A673 (cell line): ENCODE measurements around the gene BMF.

ENCODE experiments used
- CTCF ChIP-seq: fragments of 300-800, 200-600 bp; sonication (generic); conservative IDR thresholded peaks from 2 replicates; pipeline ENCODE4 v1.5.1; 2017; ENCODE audit warnings: low read depth, mild to moderate bottlenecking, antibody characterized with exemption, low read length, moderate library complexity, mixed read lengths
- EZH2 ChIP-seq: fragments of 200-600 bp; sonication (generic); IDR thresholded peaks from 2 replicates; pipeline ENCODE4 v1.6.1; 2017; ENCODE audit warnings: borderline replicate concordance, low read depth, mild to moderate bottlenecking, mixed read lengths, antibody characterized with exemption, low read length; ENCODE audit not compliant: poor library complexity, severe bottlenecking

DNA sequence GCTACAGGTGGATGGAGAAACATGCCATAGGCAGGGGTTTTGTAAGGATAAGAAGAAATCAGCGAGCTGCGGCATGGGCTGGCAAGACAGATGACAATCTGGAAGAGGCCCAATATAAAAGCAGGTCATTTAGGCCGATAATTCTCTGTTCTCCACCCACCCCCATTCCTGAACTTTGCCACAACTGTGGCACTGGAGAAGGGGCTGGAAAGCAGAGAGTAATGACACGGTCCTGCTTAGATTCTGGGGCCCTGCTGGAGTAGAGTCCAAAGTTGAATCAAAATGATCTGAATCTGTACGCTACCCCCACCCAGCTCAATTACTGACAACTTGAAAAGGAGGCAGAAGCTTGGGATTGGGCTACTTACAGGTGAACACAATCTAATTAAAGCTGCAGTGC is 33.7 kb upstream of the BMF start:
- no peak for TF ChIP-seq CTCF
- TF ChIP-seq EZH2 = no peak
